ENCODE results near the gene MYOM3. TPM values are rescaled to one million over a fixed set of nuclear protein-coding genes. Genes with fewer than 3 reads are reported as not detected.

The MYOM3 gene
- polyA plus RNA-seq, 1 donor (not counting 4 experiments of a cell fraction or from before 2014, with no cell fraction given): 0.49 TPM

DNA sequence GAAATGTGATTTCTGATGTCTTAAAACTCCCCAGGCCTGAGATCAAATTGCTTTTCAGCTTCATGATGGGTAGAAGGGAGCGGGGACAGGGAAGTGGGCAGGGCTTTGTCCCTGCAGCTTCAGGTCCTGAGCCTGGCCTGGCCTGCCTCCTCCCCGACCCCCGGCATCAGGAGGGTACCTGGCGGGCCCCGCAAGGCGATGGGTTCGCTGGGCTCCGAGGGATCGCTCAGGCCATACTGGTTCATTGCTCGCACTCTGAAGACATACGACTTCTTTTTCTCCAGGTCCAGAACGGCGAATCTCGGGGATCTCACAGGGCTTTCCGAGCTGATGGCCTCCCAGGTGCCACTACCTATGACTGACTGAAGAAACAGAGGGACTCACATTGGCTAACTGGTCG lies 25.5 kb downstream of the MYOM3 start:
- Histone ChIP-seq H3K27me3 (ENCODE audit: control insufficient read depth, extremely low read depth, insufficient read depth, low read length) (peaks cover 14% of the 10 kb centered on the region), H3K36me3 (ENCODE audit: control insufficient read depth in 2 of 2, extremely low read depth in 1 of 2, insufficient read depth in 2 of 2, low read length in 2 of 2) (no peaks in the 10 kb centered on the region), H3K9ac (ENCODE audit: control insufficient read depth, extremely low read depth, insufficient read depth, low read length) (no peak overlapping the region), H3K9me3 (ENCODE audit: control insufficient read depth, low read depth, low read length) (no peaks in the 10 kb centered on the region), H4K20me1 (ENCODE audit: control insufficient read depth, extremely low read depth, insufficient read depth, low read length) (no peaks in the 10 kb centered on the region), H3K4me1 (ENCODE audit: control insufficient read depth, extremely low read depth, insufficient read depth, low read length) (peaks cover 6% of the 10 kb centered on the region), H3K4me3 (ENCODE audit: control insufficient read depth in 2 of 3, extremely low read depth in 1 of 3, insufficient read depth in 2 of 3, low read depth in 1 of 3, low read length in 3 of 3) (no peak overlapping the region), H3K9me1 (ENCODE audit: control insufficient read depth, extremely low read depth, insufficient read depth, low read length) (no peaks in the 10 kb centered on the region), H2AFZ (ENCODE audit: control insufficient read depth, low read length) (no peak overlapping the region), H3K79me2 (ENCODE audit: control insufficient read depth, insufficient read depth, low read length) (no peaks in the 10 kb centered on the region), H3K4me2 (ENCODE audit: control insufficient read depth, extremely low read depth, insufficient read depth, low read depth, low read length) (no peak overlapping the region), H3K27ac (ENCODE audit: control insufficient read depth, insufficient read depth, low read length) (no peak overlapping the region)
- TF ChIP-seq EZH2 (IDR thresholded peaks at IDR 0.05; ENCODE audit: low read length): no peak
- TF ChIP-seq CTCF (optimal IDR thresholded peaks at IDR 0.05 in 1 of 3, IDR thresholded peaks at IDR 0.05 in 1 of 3, conservative IDR thresholded peaks at IDR 0.05 in 1 of 3; ENCODE audit: extremely low read depth in 1 of 3, insufficient read depth in 2 of 3, low read length in 3 of 3): no peak
- FAIRE-seq (no peak), DNase-seq (ENCODE audit: low read depth, low spot score) (no peak)
- dilution Hi-C loops (cut with MboI; ENCODE audit: extremely low pct_ligation_motif_present, low sequenced_read_pairs): no loop called here

DNA sequence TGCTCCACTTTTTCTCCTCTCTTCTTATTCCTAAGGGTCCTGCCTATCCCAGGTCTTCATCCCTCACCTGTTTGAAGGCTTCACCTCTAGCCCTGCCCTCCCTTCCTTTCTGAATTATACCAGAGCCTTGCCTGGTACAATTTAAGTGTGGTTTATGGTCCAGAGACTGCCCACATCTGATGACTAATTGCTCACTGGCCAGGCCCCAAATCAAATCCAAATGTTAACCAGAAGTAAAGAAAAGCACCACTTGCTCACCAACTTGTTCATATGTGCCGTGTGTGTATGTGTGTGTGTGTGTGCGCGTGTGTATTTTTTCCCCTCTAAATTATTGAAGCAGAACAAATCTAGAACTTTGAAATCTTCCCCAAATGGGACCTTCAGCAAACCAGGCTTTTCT lies 26.4 kb downstream of the MYOM3 start:
- no peaks in the 10 kb centered on the region for H3K79me2 ChIP-seq (ENCODE audit: control insufficient read depth, insufficient read depth, low read length)
- H4K20me1 ChIP-seq (ENCODE audit: control insufficient read depth, extremely low read depth, insufficient read depth, low read length): no peaks in the 10 kb centered on the region
- no peaks in the 10 kb centered on the region for H3K36me3 ChIP-seq (ENCODE audit: control insufficient read depth in 2 of 2, extremely low read depth in 1 of 2, insufficient read depth in 2 of 2, low read length in 2 of 2)
- dilution Hi-C loops (cut with MboI; ENCODE audit: extremely low pct_ligation_motif_present, low sequenced_read_pairs): no loop called here
- H3K27me3 ChIP-seq (ENCODE audit: control insufficient read depth, extremely low read depth, insufficient read depth, low read length): peaks cover 14% of the 10 kb centered on the region
- H3K4me2 ChIP-seq (ENCODE audit: control insufficient read depth, extremely low read depth, insufficient read depth, low read depth, low read length): no peak overlapping the region
- H3K4me1 ChIP-seq (ENCODE audit: control insufficient read depth, extremely low read depth, insufficient read depth, low read length): peaks cover 6% of the 10 kb centered on the region
- TF ChIP-seq EZH2 (IDR thresholded peaks at IDR 0.05; ENCODE audit: low read length): no peak
- no peak for TF ChIP-seq CTCF (optimal IDR thresholded peaks at IDR 0.05 in 1 of 3, IDR thresholded peaks at IDR 0.05 in 1 of 3, conservative IDR thresholded peaks at IDR 0.05 in 1 of 3; ENCODE audit: extremely low read depth in 1 of 3, insufficient read depth in 2 of 3, low read length in 3 of 3)
- H3K4me3 ChIP-seq (ENCODE audit: control insufficient read depth in 2 of 3, extremely low read depth in 1 of 3, insufficient read depth in 2 of 3, low read depth in 1 of 3, low read length in 3 of 3): no peak overlapping the region
- no peak overlapping the region for H3K27ac ChIP-seq (ENCODE audit: control insufficient read depth, insufficient read depth, low read length)
- no peak overlapping the region for H2AFZ ChIP-seq (ENCODE audit: control insufficient read depth, low read length)
- FAIRE-seq: no peak
- no peak overlapping the region for H3K9ac ChIP-seq (ENCODE audit: control insufficient read depth, extremely low read depth, insufficient read depth, low read length)
- no peaks in the 10 kb centered on the region for H3K9me3 ChIP-seq (ENCODE audit: control insufficient read depth, low read depth, low read length)
- no peak for DNase-seq (ENCODE audit: low read depth, low spot score)
- no peaks in the 10 kb centered on the region for H3K9me1 ChIP-seq (ENCODE audit: control insufficient read depth, extremely low read depth, insufficient read depth, low read length)
